ENCODE measurements around the gene CACNA1D. TPM values are rescaled to one million over a fixed set of nuclear protein-coding genes. Genes with fewer than 3 reads are reported as not detected.
A peak's percentile ranks its signal among the peaks of the same experiment; 100 is the strongest.

Gene CACNA1D
- total RNA-seq, 1 donor from 2014 or later: 2.8 TPM

DNA sequence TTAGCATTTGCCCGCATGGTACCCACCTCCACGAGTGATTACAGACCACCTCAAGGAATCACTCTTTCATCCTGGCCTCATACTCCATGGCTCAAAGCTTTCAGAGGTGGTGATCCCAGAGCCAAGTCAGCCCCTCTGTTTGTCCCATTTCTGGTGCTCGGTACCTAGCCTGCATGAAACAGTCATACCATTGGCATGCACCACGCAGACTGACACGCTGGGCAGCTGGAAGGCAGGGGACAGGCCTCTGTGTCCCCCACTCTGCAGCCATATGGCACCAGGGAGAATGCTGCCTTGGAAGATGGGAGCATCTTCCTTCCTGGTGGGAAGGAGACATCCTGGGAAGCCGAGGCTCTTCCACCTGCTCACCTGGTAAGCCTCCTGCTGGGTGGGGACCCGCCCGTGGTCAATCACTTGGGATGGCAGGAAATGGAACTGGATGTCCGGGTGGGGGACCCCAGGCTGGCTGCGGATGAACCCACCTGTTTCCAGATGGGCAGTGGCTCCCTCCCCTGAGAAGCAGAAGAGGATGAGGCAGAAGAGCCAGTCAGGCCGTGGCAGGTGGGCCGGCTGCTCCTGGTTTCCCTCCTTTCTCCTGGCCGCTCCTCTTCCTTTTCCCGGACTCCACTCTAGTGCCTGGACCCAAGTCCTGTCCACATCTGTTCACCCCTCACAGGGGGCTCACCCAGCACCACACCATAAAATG, 324.9 kb downstream of the CACNA1D start:
- TF ChIP-seq, protein P1, sequence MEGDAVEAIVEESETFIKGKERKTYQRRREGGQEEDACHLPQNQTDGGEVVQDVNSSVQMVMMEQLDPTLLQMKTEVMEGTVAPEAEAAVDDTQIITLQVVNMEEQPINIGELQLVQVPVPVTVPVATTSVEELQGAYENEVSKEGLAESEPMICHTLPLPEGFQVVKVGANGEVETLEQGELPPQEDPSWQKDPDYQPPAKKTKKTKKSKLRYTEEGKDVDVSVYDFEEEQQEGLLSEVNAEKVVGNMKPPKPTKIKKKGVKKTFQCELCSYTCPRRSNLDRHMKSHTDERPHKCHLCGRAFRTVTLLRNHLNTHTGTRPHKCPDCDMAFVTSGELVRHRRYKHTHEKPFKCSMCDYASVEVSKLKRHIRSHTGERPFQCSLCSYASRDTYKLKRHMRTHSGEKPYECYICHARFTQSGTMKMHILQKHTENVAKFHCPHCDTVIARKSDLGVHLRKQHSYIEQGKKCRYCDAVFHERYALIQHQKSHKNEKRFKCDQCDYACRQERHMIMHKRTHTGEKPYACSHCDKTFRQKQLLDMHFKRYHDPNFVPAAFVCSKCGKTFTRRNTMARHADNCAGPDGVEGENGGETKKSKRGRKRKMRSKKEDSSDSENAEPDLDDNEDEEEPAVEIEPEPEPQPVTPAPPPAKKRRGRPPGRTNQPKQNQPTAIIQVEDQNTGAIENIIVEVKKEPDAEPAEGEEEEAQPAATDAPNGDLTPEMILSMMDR (IDR thresholded peaks at IDR 0.05; ENCODE audit: unreplicated experiment): no peak
- Mint-ChIP-seq H3K36me3 (no peaks in the 10 kb centered on the region), H3K4me3 (no peak overlapping the region), H3K9me3 (no peaks in the 10 kb centered on the region), H3K27ac (no peak overlapping the region), H3K4me1 (peaks cover 5% of the 10 kb centered on the region), H3K27me3 (ENCODE audit: low read depth) (no peaks in the 10 kb centered on the region)
- peak in 1 of 2 experiments; percentile 21 for DNase-seq (ENCODE audit: low spot score in 2 of 2, unreplicated experiment in 2 of 2)

DNA sequence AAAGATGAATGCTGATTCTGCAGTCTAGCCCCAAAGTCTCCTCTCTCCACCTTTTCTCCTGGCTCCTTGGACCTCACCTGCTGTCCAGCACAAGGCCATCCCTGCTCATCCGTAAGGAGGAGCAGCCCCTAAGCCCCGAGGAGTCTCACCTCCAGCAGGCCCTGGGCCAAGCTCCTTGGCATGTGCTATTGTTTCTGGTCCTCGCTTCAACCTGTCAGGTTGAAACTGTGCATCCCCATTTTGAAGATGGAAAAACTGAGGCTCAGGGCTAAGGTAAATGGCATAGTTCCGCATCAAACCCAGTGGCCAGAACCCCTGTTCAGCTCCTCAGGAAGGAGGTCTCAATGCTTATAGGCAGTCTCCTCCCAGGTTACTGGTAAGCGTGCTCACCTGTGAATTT, 325.7 kb downstream of the CACNA1D start:
- Mint-ChIP-seq H3K9me3 (no peaks in the 10 kb centered on the region), H3K36me3 (no peaks in the 10 kb centered on the region), H3K27ac (no peak overlapping the region), H3K27me3 (ENCODE audit: low read depth) (no peaks in the 10 kb centered on the region), H3K4me1 (peaks cover 7% of the 10 kb centered on the region), H3K4me3 (no peak overlapping the region)
- TF ChIP-seq, protein P1 (IDR thresholded peaks at IDR 0.05; ENCODE audit: unreplicated experiment): no peak
- DNase-seq (ENCODE audit: low spot score in 2 of 2, unreplicated experiment in 2 of 2): peak in 1 of 2 experiments; percentile 5

DNA sequence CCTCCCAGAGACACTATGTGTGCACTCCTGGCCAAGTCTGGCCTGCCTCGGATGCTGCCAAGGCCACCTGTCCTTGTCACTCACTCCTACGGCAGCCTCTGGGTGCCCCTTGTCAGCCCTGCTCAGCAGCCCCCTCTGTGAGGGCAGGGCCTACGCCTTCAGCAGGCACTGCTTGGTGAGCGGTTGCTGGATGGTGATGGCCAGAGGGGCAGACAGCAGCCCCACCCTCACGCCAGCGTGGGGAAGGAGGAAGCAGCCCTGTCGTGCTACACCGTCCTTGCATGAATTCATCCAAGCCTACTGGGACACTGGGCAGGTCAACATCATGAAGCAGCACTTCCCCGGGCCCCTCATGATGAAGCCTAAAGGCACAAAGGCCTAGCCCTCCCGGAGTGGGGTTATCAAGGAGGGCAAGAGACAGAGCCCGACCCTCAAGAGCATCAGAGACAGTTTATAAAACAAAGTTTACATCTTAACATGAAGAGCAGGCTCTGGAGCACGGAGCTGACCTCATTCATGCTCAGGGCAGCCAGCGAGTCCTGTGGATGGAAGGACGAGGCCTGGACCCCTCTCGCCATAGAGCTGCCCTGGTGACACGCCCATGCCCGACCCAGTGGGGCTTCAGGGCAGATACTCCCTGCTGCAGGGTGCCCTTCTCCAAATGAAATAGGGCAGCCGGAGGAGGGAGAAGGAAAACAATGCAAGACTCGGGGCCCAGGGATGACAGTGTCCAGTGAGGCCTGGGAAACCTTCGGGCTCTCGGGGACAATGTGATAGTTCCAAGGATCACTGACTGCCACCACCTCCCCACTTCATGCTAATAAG, 326.6 kb downstream of the CACNA1D start:
- H3K4me1 Mint-ChIP-seq: peaks cover 7% of the 10 kb centered on the region
- H3K4me3 Mint-ChIP-seq: no peak overlapping the region
- H3K27ac Mint-ChIP-seq: no peak overlapping the region
- H3K36me3 Mint-ChIP-seq: no peaks in the 10 kb centered on the region
- H3K9me3 Mint-ChIP-seq: no peaks in the 10 kb centered on the region
- no peaks in the 10 kb centered on the region for H3K27me3 Mint-ChIP-seq (ENCODE audit: low read depth)
- DNase-seq (ENCODE audit: low spot score in 2 of 2, unreplicated experiment in 2 of 2): peak in 1 of 2 experiments; percentile 31
- TF ChIP-seq, protein P1 (IDR thresholded peaks at IDR 0.05; ENCODE audit: unreplicated experiment): no peak

DNA sequence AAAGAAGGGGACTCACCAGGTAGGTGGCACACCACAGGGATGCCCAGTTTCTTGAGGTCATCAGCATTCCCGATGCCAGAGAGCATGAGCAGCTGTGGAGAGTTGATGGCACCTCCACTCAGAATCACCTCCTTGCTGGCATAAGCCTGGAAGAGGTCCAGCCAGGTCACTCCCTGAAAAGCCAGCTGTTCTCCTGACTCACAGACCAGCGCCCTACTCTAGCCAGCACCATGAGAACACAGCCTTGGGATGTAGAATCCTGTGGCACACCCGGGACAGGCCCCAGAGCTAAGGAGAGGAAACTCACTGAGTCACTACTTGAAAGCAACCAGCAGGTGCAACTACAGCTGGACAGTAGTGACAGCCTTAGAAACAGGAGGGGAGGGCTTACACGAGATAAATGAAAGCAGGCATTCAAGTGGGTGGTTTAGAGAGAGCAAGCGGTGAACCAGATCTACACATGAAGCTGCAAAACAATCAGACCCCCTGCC, 327.3 kb downstream of the CACNA1D start:
- no peaks in the 10 kb centered on the region for H3K27me3 Mint-ChIP-seq (ENCODE audit: low read depth)
- no peaks in the 10 kb centered on the region for H3K36me3 Mint-ChIP-seq
- peaks cover 7% of the 10 kb centered on the region for H3K4me1 Mint-ChIP-seq
- DNase-seq (ENCODE audit: low spot score in 2 of 2, unreplicated experiment in 2 of 2): peak in 1 of 2 experiments; percentile 17
- H3K4me3 Mint-ChIP-seq: no peak overlapping the region
- H3K9me3 Mint-ChIP-seq: no peaks in the 10 kb centered on the region
- no peak overlapping the region for H3K27ac Mint-ChIP-seq
- TF ChIP-seq, protein P1 (IDR thresholded peaks at IDR 0.05; ENCODE audit: unreplicated experiment): no peak

DNA sequence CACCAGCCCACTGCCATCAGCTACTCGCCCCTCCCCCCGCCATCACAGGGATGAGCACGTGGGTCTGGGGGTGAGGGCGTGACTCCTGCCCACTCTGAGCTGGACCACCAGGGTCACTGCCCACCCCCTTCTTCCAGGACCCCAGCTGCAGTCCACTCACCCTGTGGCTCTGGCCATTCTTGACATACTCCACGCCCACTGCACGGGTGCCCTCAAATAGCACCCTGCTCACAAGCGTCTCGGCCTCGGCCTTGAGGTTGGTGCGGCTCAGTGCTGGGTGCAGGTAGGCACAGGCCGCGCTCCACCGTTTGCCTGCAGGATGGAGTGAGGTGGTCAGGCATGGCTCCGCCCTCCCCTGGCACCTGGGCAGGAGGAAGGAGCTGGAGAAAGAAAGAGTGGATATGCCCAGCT, 327.9 kb downstream of the CACNA1D start:
- Mint-ChIP-seq H3K4me1 (peaks cover 7% of the 10 kb centered on the region), H3K36me3 (no peaks in the 10 kb centered on the region), H3K9me3 (no peaks in the 10 kb centered on the region), H3K27me3 (ENCODE audit: low read depth) (no peaks in the 10 kb centered on the region), H3K4me3 (no peak overlapping the region), H3K27ac (no peak overlapping the region)
- DNase-seq (ENCODE audit: low spot score in 2 of 2, unreplicated experiment in 2 of 2): no peak
- TF ChIP-seq, protein P1 (IDR thresholded peaks at IDR 0.05; ENCODE audit: unreplicated experiment): no peak
